CD4-positive, alpha-beta T cell treated with Interferon gamma for 1 hour (primary cell): ENCODE measurements around the gene LINS1.
A peak's percentile ranks its signal among the peaks of the same experiment; 100 is the strongest.
"Not testable (repeated sequence)": the region's sequence is repeated elsewhere in the genome, so short reads cannot be mapped to it uniquely, and the experiment has no call there.

Experiments used
- DNase-seq: peaks from one replicate; pipeline ENCODE4 v3.0.0-alpha.2; 2020

The LINS1 gene

DNA sequence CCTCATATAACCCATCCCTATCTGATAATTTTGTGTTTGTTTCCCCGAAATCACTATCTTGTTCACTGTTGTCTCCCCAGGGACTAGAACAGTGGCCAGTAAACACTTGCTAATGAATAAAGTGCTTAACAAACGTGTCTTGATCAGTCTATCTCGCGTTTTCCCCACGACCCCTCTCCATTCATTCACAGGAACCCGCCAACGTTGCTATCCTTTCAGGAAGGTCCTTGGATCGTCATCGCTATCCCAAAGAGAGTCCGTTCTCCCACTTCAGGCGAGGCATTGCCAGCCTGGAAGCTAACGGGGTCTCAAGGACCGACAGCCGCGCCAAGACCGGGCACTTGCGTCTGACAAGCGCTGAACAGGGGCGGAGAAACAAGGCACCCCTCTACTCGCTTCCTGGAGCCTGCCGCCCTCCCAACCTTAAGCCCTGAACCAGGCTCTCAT, 344 bp downstream of the LINS1 start:
- no peak for DNase-seq

DNA sequence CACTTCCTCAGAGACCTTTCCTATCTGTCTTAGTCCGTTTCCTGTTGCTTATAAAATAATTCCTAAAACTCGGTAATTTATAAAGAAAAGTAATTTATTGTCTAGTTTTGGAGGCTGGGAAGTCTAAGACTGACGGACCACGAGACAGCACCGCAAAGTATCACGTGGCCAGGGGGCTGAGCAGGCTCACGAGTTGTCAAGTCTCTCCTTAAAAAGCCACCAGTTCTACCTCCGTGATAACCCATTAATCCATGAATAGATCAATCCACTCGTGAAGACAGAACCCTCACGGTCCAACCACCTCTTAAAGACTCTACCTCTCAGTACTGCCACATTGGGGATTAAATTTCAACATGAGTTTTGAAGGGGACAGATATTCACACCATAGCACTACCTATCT, 821 bp downstream of the LINS1 start:
- peak; percentile 54 for DNase-seq

DNA sequence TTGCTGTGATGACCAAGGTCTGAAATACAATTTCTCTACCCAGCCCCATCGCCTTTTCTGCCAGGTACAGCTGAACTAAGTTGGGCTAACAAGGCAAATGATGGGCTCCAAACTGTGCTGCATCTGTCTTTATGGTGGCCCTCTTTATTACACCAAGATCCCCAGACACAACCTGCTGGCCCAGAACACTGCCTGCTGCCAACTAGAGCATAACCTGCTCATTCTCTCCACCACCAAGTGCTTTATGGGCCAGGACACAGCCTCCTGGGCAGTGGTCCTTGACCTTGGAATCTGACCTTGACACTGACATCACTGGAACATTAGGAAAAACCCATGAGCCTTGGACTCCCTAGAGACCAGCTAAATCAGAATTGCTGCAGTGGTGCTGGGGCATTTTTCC, 3.3 kb downstream of the LINS1 start:
- no peak for DNase-seq

DNA sequence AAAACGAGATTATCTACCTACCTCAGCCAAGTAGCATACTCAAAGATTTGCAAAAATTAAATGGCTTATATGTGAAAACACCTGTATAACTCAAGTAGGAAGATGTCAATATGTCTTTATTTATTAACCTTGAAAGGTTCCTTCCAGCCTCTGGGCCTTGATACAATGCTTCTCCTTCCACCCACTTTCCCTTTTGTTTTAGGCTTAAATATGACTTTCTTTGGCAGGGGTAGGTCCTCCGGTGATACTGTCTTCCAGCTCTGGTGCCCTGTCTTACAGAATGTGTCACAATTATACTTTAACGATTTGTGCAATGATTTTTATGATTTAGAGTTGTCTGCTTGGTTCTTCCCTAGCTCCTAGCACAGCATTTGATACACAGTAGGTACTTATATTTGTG, 4.1 kb downstream of the LINS1 start:
- DNase-seq, result no peak

DNA sequence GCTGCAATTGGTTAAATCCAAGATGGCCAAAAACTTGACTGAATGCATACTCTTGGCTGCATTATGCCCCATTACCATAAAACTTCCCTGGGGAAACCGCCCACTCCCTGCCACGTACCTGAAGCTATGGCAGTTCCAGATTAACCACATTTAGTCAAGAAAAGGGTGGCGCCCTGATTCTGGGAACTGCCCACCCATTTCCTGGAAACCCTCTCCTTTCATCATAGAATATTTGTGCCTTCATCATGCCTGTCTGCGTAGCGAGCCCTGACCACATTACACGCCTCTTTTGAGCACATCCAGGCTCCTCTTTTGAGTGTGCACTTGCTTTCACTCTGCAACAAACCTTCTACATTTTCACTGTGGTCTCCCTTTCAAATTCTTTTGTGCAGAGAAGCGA, 5.2 kb downstream of the LINS1 start:
- DNase-seq, result peak; percentile 92

DNA sequence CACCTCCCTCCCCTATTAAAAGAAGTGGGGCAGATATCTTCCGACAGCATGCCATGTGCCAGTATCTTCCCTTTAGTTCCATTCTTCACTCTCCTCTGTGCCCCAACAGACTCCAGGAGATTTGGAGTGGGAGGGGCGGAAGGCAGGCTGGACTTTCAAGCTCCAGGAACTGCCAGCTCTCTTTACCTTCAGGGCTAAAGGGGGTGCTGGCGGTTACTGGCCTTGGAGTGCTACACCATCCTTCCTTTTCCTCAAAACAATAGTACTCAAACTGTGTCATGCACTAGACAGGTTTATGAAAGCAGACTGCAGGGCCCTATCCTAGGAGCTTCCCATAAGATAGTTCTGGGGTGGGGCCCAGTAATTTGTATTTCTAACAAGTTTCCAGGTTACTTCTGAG, 6.0 kb downstream of the LINS1 start:
- no peak for DNase-seq

DNA sequence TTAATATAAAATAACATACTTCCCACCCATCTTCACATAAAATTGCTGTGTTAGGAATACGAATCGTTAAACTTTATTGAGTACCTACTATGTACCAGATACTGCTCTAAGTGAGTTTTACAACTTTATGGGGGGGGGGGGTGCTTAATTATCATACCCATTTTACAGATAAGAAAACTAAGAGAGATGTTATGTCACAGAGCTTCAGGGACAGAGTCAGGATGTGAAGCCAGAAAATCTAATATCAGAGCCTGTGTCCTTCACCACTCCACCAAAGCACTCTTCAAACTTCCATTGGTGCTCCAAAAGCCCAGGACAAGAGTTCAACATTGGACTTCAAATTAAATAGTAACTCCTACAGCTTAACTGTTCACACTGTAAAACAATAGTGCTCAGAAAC, 8.6 kb downstream of the LINS1 start:
- no peak for DNase-seq

DNA sequence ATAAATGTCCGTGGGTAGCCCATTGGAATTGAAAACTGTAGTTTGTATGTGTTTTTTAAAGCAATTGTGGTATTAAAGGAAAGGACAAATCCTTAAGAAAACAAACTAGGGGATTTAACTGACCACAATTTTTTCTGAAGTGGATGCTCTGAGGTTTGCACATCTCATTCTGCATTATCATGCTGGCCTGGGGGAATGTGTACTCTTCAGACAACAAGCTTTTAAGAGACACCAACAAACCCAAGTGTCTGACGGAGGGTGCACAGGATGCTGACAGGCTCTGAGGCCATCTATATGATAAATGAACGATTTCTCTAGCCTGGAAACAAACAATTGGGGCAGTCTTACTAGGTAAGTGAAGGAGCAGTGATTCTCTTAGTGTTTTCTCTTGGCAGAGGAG, 9.1 kb downstream of the LINS1 start:
- no peak for DNase-seq

DNA sequence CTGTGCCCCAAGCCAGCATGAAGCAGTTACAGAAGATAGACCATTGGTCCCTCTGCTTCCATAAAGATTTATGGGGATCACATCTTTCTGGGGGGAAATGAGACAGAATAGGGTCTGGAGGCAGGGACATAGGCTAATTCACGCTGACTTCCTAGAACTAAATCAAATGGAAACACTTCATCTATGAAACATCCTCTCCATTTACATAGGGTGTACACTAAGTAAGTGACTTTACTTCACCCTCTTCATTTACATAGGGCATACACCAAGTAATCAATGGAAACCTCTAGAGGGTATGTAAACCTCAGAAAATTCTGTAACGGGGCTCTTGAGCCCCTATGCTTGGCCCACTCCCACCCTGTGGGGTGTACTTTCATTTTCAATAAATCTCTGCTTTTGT, 10.1 kb downstream of the LINS1 start:
- no peak for DNase-seq

DNA sequence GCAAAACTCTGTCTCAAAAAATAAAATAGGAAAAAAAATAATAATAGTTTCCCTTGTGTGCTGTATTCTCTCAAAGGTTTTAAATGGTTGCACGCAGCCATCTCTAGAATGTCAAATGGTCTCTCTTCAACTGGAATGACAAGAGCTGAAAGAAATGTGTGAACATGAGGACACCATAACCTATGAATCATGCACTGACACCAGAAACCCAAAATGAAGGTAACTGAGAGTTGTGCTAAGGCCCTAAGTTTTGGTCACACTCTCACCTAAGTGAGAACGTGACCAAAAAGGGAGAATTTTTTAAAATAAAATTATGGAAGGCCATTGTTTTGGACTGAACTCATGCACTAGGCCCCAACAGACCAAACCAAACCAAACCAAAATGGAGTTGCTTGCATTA, 10.8 kb downstream of the LINS1 start:
- not testable (repeated sequence) for DNase-seq

DNA sequence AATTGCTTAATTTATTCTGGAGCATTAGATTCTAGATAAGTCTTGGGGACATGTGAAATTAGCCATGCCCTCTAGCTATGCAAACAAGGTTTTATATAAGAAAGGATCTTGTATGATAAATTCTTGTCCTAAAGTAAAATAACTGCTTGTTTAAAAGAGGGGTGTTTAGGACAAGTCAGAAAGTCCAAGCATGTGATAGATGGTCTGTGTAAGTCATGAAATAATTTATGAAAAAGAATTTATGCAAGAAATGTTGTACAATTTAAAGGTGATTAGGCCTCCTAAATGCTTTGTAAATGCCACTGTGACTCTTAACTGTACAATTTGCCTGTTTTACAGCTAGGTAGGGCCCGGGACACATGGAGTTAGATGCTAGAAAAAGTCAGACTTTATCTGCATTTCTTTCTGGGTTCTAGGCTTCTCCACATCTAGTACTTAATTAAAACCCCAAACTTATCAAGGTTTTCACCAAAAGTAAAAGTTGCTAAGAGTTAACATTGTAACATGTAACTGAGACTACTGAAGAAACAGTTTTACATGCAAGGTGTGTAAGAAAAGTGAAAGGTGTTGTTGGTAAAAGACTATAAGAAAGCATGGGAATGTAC, 13.2 kb downstream of the LINS1 start:
- no peak for DNase-seq

DNA sequence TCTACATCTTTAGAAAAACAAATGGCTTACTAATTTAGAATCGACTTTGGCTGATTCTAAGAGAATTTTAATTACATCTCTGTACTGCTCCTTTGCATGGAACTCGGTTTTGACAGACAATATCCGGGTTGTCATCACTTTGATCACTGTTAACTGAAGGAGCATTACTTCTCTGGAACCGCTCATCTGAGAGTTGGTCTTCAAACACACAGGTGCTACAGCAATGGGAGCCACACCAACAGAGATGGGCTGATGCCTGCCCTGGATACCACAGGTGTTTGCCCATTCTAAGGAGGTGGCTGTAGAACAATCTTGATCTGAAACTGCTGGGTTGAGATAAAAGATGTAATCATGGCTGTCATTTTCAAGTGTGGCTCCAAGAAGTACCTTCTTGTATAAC, 21.6 kb downstream of the LINS1 start:
- DNase-seq, result no peak

DNA sequence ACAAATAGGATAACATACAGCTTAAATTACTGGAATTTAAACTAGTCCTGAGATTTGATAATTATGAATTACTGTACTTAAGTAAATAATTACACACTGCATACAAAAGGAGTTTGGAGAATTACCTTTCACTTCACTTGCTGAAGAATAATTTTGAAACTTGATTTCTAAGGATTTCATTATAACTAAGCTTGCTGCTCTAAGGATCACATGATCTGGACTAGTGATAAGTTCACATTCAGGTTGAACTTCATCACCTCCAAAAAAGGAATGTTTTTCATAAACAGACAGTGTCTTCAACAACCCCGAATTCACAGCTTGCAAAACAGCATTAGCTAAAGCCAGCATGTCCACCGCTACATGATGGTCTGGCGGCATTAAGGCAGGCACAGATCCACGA, 28.5 kb downstream of the LINS1 start:
- DNase-seq, result no peak

DNA sequence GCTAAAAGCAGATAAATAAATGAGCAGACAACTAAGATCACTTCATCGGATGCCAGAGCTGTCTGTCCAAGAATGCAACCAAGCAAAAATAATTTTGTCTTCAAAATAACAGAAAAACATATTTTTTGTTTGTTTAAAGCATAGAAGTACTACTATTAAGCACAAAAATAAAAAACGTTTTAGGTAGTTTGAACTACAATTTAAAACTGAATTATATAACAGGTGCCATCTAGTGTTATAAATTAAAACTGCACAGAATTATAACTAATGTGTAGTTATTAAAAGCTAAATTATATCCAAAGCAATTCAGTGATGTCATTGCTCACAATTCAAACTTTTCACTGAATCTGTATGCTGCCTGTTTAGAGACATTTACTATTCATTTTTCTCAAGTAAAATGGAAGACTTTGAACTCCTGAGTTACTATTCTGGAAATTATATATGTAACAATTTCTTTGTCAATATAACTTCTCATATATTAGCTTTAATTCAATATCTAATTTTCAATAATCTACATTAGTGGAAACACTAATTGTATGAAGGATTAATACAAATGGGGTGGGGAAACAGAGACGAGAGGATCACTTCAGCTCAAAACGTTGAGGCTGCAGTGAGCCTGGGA, 29.5 kb downstream of the LINS1 start:
- DNase-seq, result no peak

DNA sequence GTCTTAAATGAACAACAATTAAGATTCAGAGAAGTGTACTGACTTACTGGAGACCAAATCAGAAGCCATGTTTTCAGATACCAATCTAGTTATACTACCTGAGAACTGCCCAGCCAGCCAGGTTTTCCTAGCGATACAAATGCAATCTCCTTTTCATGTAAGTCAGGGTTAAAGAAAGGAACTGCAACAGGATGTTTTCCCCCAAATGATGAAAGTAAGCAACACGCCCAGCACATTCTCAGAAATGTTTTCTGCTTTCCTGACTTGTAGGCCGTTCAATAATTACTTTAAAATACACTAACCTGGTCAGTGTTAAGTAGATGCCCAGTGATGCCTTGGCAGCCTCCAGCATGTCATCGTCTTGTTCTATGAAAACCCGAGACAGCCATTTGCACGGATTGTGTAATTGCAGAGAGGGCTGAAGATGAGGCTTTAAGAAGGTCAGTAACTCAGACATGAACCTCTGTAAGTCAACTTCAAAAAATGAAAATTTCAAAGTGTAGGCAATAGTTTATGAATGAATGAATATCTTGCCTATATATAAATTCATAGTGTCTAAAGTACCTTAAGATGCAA, 30.3 kb downstream of the LINS1 start:
- DNase-seq, result no peak

DNA sequence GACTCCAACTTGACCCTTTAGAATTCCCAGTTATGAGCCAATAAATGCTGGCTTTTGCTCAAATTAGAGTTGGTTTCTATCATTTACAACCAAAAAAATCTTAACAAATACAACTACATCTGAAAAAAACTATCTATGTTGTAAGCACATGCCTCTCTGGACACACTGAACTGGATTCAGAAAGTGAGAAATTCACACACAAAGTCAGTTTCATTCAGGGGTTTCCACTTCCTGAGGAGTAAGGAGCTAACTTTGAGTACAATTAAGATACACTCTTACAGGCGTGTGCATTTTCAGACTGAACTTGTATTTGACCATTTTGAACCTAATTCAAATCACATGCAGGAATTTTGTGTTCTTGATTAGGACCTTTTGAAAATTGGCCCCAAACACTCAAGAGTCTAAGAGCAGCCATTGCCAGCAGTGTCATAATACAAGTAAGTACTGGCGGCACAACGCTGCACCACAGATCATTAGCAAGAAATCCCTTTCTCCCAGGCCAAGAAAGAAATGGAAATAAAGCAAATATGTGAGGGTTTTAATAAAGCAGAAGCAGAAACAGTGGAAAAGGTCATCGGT, 31.2 kb downstream of the LINS1 start:
- DNase-seq, result no peak

DNA sequence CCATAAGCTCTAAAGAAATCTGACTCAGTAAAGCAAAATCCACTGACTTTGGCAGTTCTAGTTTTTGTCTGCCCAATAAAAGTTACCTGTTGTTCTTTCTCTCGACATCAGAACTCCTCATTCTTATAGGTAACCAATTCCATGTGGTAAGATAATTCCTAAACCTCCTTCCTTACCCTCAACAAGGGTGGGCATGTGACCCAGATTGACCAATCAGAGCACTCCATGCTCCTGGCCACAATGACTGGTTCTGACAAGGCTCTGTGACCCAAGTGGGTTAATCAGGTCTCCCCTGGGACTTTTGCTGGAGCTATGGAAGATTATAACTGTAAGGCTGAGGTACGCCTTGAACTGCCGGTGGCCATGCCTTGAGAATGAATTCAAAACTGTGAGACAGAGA, 31.7 kb downstream of the LINS1 start:
- DNase-seq, result no peak

DNA sequence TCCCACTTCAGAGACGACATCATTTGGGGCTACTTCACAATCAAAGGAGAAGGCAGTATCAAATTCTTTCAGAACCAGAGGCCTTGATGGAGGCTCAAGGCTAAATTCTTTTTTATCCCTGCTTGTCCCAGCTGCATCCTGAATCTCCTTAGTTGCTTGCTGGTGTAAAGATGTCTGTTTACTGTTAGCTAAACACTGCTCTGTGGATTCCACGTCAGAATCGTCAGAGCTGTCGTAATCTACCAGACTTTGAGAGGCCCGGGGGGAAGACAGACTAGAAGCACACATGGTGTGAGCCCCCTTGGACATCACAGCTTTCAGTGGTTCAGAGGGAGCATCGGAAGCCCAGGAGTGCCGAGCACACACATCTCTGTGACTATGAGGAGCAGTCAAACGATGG, 32.6 kb downstream of the LINS1 start:
- DNase-seq, result no peak

DNA sequence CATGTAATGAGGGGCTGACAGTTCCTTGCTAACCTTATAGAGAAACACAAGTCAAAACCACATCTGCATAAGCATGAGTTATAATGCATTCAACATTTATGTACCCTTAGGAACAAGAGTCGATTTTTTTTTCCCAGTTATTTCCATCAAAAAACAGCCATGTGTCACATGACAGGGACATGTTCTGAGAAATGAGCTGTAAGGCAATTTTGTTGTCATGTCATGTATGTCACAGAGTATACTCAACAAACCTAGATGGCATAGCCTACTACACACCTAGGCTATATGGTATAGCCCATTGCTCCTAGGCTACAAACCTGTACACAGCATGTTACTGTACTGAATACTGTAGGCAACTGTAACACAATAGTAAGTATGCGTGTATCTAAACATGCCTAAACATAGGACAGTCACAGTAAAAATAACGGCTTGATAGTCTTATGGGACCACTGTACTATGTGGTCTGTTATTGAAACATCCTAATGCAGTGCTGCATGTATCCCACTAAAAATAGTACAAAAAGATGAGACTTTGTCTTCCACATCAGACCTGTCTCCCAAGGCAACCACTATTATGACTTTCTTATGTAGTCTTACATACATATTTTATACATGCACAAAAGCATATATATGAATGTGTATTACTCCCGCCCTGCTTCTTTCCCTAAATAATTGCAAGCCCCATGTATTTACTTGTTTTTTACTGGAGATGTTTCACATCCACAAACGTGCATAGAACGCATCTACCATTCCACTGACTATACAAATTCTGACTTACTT, 34.9 kb downstream of the LINS1 start:
- DNase-seq, result no peak

DNA sequence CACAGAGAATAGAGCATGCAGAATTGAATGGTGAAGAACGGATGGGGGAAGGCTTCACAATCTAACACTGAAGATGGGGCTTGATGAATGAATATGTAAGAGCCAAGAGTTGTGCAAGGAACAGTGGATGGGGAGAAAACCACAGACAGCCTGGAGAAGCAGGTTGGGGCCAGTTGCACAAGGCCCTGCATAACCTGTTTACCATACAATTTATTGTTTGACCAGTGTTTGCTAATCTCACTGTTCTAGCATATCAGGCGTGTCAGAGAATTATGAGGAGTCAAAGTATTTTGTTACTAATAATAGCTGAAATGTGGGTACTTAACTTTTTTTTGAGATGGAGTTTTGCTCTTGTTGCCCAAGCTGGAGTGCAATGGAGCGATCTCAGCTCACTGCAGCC, 36.4 kb downstream of the LINS1 start:
- DNase-seq, result no peak

DNA sequence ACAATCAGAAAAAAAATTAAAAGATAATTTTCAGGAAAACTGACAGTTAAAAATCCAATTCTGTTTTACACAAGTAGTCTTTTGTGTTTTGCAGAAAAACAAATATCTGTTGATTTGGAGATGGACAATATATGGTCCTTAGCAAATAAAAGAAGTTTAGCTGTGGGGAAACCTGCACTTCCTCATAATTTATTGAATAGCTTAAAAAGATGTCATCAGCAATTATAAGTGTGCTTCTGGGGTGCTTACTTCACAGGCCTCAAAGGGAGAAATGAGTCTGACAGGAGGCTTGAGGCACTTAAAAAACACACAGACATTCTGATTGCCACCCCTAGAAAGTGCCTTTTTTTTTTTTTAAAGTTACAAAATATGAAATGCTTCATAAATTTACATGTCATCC, 41.7 kb downstream of the LINS1 start:
- DNase-seq, result no peak

DNA sequence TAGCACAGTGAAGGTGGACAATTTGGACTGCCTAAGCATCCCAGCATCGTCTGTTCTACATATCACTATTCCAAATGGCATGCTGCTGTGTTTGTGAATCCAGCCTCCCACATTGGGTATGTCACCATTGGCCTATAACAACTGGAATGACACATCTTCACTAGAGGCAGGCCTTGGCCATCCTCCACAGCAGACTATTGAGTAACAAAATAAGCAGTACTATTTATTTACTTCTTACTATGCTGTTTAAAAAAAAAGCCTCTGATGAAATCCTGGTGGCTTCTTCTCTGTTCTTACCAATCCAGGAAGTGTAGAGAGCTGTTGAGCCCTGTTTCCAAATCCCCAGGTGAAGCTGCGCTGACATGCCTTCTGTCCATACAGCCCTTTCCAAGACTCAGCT, 42.7 kb downstream of the LINS1 start:
- DNase-seq, result no peak

DNA sequence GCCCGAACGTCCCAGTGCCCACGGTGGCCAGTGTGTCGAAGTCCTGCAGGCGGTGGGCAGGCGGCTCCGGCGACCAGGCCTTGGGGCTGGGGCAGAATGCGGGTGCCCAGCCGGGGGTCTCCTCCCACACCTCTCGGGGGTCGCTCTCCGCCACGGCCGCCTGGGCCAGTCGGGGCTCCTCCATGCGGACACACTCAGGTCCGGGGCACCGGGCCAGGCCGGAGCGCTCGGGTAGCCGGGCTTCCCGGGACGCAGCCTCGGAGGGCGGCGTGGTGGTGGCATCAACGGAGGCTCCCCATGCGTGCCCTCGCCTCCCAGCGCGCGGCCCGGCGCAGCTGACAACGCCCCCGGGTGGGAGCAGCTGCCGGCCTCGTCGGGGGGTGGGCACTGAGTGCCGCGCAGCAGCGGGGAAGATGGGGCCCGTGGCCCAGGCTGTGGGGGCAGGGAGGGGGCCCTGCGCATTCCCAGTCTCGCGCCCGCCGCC, 43.2 kb downstream of the LINS1 start:
- DNase-seq, result no peak

DNA sequence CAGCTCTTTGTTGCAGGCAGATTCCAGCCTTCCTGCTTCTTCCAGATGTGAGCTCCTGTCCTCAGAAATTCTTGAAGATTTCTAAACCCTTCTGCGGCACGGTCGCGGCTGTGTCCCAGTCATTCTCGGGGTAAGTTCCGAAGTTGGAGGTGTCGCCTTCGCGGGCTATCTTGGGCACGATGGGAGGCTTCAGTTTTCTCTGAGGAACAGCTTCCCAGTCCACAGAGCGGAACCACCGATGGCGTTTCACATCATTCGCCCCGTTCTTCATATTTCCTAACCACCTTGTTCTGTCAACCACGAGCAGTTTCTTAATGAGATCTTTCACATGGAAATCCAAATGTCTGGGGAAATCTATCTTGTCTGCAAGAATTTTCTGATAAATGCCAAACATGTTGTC, 48.5 kb downstream of the LINS1 start:
- DNase-seq, result no peak
